Measurements from ENCODE around the gene OCIAD2. TPM values are rescaled to one million over a fixed set of nuclear protein-coding genes. Genes with fewer than 3 reads are reported as not detected.

The OCIAD2 gene
- total and polyA plus RNA-seq, 2 of the 4 experiments (the other 2 are of a cell fraction) = 16.5 to 21.4 TPM

GRCh38 chr4:48863728-48864127, 42.8 kb downstream of the OCIAD2 start:
- Histone ChIP-seq H4K8ac (ENCODE audit: low read depth in 2 of 2, low read length in 2 of 2) (no peak overlapping the region), H2BK20ac (ENCODE audit: low read depth, low read length) (no peak overlapping the region), H2BK120ac (ENCODE audit: low read depth, low read length) (no peak overlapping the region), H3K56ac (ENCODE audit: extremely low read depth, insufficient read depth, low read length) (no peak overlapping the region), H3K4me2 (ENCODE audit: low read depth, low read length) (no peak overlapping the region), H3K9ac (ENCODE audit: low read depth, low read length) (no peak overlapping the region), H3K18ac (ENCODE audit: low read depth, low read length) (no peak overlapping the region), H3K27ac (ENCODE audit: insufficient read depth, low read length) (no peak overlapping the region), H2BK15ac (ENCODE audit: low read depth, low read length) (no peak overlapping the region), H2AK5ac (ENCODE audit: low read depth, low read length) (no peak overlapping the region), H3K14ac (replicated peaks; ENCODE audit: low read depth, low read length) (no peak overlapping the region), H4K20me1 (ENCODE audit: insufficient read depth, low read length) (no peaks in the 10 kb centered on the region), H2AK9ac (replicated peaks; ENCODE audit: low read depth, low read length, poor library complexity) (no peak overlapping the region), H4K5ac (ENCODE audit: low read depth, low read length) (no peak overlapping the region), H3K27me3 (ENCODE audit: control insufficient read depth, insufficient read depth, low read length) (no peaks in the 10 kb centered on the region), H3K4ac (ENCODE audit: low read depth, low read length) (no peak overlapping the region), H4K91ac (ENCODE audit: insufficient read depth, low read depth, low read length) (no peak overlapping the region), H3K4me3 (ENCODE audit: insufficient read depth, low read depth, low read length) (no peak overlapping the region), H3K9me3 (ENCODE audit: control insufficient read depth, insufficient read depth, low read length) (0 out of 2 replicates have a peak, but pooled peaks cover 2% of the 10 kb centered on the region), H2BK5ac (ENCODE audit: low read depth, low read length, poor library complexity, severe bottlenecking) (no peak overlapping the region), H2AFZ (replicated peaks; ENCODE audit: low read length, poor library complexity) (no peak overlapping the region), H3K4me1 (ENCODE audit: control insufficient read depth, insufficient read depth, low read length) (no peaks in the 10 kb centered on the region), H3K79me1 (ENCODE audit: low read depth in 1 of 2, low read length in 2 of 2) (no peaks in the 10 kb centered on the region), H3K23ac (ENCODE audit: low read depth, low read length) (no peak overlapping the region), H3K9me1 (ENCODE audit: insufficient read depth, low read length) (no peaks in the 10 kb centered on the region), H3K36me3 (ENCODE audit: control insufficient read depth, insufficient read depth, low read length) (peaks cover 1% of the 10 kb centered on the region; the same call in 1 of the 2 replicates)
- TF ChIP-seq SMC3 (IDR thresholded peaks at IDR 0.05; ENCODE audit: low read depth, low read length) = no peak
- TF ChIP-seq NFE2L2 (IDR thresholded peaks at IDR 0.05; ENCODE audit: low read depth, low read length) = no peak
- TF ChIP-seq CTCF (conservative IDR thresholded peaks at IDR 0.05; ENCODE audit: low read depth, low read length) = no peak
- no peak for TF ChIP-seq USF2 (IDR thresholded peaks at IDR 0.05; ENCODE audit: low read depth, low read length)
- TF ChIP-seq RAD21 (IDR thresholded peaks at IDR 0.05; ENCODE audit: low read length) = no peak
- TF ChIP-seq POLR2A (IDR thresholded peaks at IDR 0.05; ENCODE audit: low read depth, low read length) = no peak
- no peak for TF ChIP-seq RCOR1 (IDR thresholded peaks at IDR 0.05; ENCODE audit: insufficient replicate concordance, low read length)
- no peak for TF ChIP-seq MXI1 (IDR thresholded peaks at IDR 0.05; ENCODE audit: borderline replicate concordance, low read depth, low read length)
- no peak for TF ChIP-seq FOS (IDR thresholded peaks at IDR 0.05; ENCODE audit: low read depth, low read length)
- no peak for TF ChIP-seq BHLHE40 (IDR thresholded peaks at IDR 0.05; ENCODE audit: low read depth, low read length)
- TF ChIP-seq CEBPB (IDR thresholded peaks at IDR 0.05; ENCODE audit: low read depth, low read length) = no peak
- TF ChIP-seq MAFK (IDR thresholded peaks at IDR 0.05; ENCODE audit: low read depth, low read length) = no peak
- TF ChIP-seq RFX5 (IDR thresholded peaks at IDR 0.05; ENCODE audit: low read depth, low read length) = no peak
- no peak for TF ChIP-seq MAZ (IDR thresholded peaks at IDR 0.05; ENCODE audit: borderline replicate concordance, low read depth, low read length)
- DNase-seq (no peak), ATAC-seq (ENCODE audit: low read depth) (no peak)
- intact Hi-C loops (cut with micrococcal nuclease) (no loop called here), in situ Hi-C loops (cut with MboI; ENCODE audit: low sequenced_read_pairs) (no loop called here), dilution Hi-C loops (cut with HindIII; ENCODE audit: low sequenced_read_pairs, unreplicated experiment) (no loop called here)
- CTCF ChIA-PET = no interaction called here
- BruUV-seq (replicated peaks) = no TSS peak
- WGBS, 2 experiments (ENCODE audit: extremely low coverage in 2 of 2, insufficient read length in 1 of 2) = no CpG with 5 or more reads among the region's 4 CpGs
- POLR2A ChIA-PET (ENCODE audit: unreplicated experiment) = no interaction called here
